Urinary bladder (tissue), 4 donors: Measurements from ENCODE around the gene UTS2R. TPM values are rescaled to one million over a fixed set of nuclear protein-coding genes. Genes with fewer than 3 reads are reported as not detected.

Source experiments
- DNase-seq: peaks from one replicate; pipeline ENCODE4 v3.0.0-alpha.2; 2015; ENCODE audit errors: extremely low spot score
- H3K27ac ChIP-seq: one replicate; pipeline ENCODE4 v1.5.1; 2013; ENCODE audit warnings: low read depth, mild to moderate bottlenecking, moderate library complexity
- H3K36me3 ChIP-seq: one replicate; pipeline ENCODE4 v1.6.1; 2013; ENCODE audit warnings: mild to moderate bottlenecking, moderate library complexity; ENCODE audit not compliant: insufficient read depth
- H3K4me1 ChIP-seq: one replicate; pipeline ENCODE4 v1.6.1; 2013; ENCODE audit warnings: mild to moderate bottlenecking, moderate library complexity; ENCODE audit not compliant: insufficient read depth
- H3K4me3 ChIP-seq: one replicate; pipeline ENCODE4 v1.5.1; 2013; ENCODE audit warnings: low read depth, low read length
- WGBS: extraction: QIAGEN DNeasy Blood & Tissue Kit; methylation state at CpG from one replicate; pipeline ENCODE4 v1.1.7; 2013; 5-methylcytosine and 5-hydroxymethylcytosine counted together
- polyA plus RNA-seq: library from polyadenylated mRNA; stranded (reverse); fragments of 200-250 nt; gene quantifications from one replicate; pipeline ENCODE4 v1.2.3, GENCODE V29; 2013
- total RNA-seq: library from RNA; depleted of rRNA; stranded (reverse); fragments of >200 nt; gene quantifications from one replicate; pipeline ENCODE4 v1.2.3, GENCODE V29; 2014
- donor health status: healthy with polysubstance abuse.
- donor health status: healthy.

Gene UTS2R
- total and polyA plus RNA-seq, 2 donors = not detected

DNA sequence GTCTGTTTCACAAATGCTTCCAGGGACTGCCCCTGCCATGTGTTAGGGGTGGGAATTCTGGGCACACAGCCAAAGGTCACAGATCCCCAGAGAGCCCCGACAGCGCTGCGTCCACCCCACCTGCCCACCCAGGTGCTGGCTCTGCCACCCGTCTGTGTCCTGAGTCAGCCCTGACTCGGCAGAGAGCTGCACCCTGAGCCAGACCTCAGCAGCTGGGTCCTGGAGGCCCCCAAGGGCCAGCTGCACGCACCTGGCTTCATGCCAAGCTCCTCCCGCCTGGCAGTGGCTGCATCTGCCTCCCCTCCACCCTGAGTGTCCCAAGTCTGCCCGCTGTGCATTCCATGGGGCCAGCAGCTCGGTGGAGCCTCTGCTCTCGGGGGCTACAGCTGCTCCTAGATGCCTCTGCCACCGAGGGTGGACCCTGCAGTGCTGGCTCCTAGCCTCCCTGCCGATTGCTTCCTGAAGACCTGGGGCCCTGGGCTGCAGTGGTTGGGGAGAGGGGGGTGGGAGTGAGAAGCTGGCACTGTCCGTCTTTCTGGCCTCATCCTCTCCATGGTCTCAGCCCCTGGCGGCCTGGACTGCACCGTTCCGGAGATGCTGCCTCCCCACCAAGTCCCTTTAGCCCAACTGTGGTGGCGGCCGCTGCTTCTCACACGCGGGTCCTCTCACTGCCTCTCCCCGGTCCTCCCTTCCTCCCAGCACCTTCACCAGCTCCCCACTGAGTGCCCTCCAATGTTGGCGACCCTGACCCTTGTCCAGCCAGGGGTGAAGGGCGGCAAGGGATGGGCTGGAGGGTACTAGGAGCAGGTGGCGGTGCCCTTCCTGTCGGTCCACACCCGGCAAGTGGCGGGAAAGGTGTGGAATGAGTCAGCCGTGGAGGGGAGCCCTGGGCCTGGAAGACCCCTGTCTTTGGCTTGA is 41.0 kb upstream of the UTS2R start:
- DNase-seq = no peak
- no peak overlapping the region for H3K4me3 ChIP-seq
- 42% methylated on average over 28 of the region's 28 CpGs for WGBS

GRCh38 chr17:82331345-82331939 is 40.1 kb upstream of the UTS2R start:
- Histone ChIP-seq H3K36me3 (no peaks in the 10 kb centered on the region), H3K4me3 (no peak overlapping the region), H3K4me1 (no peaks in the 10 kb centered on the region), H3K27ac (no peak overlapping the region)
- 93% methylated on average over 25 of the region's 25 CpGs for WGBS
- no peak for DNase-seq

More for the DNA sequence above, 41.0 kb upstream of the UTS2R start:
- no peak overlapping the region for H3K27ac ChIP-seq
- no peaks in the 10 kb centered on the region for H3K4me1 ChIP-seq
- H3K36me3 ChIP-seq = no peaks in the 10 kb centered on the region

DNA sequence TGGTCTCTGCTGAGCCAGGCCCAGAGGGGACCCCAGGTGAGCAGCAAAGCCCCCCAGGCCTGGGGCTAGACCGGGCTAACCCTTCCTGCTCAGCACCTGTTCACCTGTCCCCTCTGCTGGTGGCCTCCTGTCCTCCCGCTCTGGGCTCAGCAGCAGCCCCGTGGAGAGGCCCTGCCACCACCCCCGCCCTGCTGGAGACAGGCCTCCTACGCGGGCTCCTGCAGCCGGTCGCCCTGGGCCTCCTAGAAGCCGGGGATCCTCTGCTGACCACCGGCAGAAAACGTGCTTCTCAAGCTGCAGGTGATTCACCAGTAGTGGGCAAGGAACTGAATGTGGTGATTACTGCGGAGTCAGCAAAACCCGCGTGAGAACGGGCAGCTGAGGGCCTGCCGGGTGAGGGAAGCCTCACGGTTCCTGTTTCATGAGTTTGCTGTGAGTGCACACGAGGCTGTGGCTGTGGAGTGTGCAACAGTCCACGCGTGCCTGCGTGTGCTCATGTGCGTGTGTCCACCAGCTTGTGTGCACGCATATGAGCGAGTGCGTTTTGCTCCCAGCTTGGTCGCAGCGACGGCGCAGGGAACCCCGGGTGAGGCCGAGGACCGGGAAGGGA is 38.8 kb upstream of the UTS2R start:
- no peak overlapping the region for H3K27ac ChIP-seq
- 15% methylated on average over 32 of the region's 32 CpGs for WGBS
- no peaks in the 10 kb centered on the region for H3K4me1 ChIP-seq
- no peaks in the 10 kb centered on the region for H3K36me3 ChIP-seq
- H3K4me3 ChIP-seq = peak overlapping the region; percentile 65
- no peak for DNase-seq

DNA sequence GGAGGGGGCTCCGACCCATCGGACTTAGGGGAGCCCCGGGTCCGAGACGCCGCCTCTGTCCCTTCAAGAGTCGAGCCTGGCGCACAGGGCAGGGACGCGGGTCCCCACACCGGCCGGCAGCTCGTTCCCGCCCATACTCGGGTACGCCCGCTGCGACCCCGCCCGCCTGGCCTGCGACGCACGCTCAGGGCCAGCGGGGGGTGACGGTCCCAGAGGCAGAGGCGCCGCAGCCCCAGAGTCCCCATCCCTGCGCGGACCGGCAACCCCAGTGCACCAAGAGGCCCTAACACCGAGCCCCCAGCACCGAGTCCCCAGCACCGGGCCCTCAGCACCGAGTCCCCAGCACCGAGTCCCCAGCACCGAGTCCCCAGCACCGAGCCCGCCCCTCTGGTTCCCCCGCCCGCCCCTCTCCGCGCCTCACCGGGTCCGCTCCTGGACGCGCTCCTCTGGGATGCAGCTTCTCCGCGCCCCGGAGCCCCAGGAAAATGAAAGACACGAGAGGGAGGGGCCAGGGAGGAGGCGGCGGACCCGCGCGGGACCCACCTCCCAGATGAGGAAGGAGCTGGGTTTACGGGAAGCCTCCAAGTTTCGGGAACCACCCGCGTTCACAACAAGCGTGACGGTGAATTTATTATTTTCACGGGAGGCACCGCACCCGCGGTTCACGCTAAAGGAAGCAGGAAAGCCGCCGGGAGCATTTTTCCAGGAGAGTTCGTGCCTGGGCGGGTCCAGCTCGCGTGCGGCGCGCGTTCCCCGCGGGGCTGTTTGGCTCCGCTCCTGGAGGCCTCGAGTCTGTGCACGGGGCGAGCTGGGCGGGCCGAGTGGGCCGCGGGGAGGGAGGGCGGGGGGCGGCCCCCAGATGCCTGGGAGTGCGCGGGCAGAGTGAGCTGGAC is 38.0 kb upstream of the UTS2R start, which contains the start of gene SECTM1:
Gene SECTM1, minus strand, starts transcription at position 488 of the 893 bp plus-strand sequence. CDS start 6,526 bp downstream, outside the sequence.
- Histone ChIP-seq H3K27ac (peak within 1 kb of the TSS; percentile 54), H3K36me3 (no peaks in the 10 kb centered on the region), H3K4me1 (no peaks in the 10 kb centered on the region), H3K4me3 (peak within 1 kb of the TSS; percentile 65)
- DNase-seq = no peak
- 2% methylated on average over 90 of the region's 90 CpGs for WGBS

DNA sequence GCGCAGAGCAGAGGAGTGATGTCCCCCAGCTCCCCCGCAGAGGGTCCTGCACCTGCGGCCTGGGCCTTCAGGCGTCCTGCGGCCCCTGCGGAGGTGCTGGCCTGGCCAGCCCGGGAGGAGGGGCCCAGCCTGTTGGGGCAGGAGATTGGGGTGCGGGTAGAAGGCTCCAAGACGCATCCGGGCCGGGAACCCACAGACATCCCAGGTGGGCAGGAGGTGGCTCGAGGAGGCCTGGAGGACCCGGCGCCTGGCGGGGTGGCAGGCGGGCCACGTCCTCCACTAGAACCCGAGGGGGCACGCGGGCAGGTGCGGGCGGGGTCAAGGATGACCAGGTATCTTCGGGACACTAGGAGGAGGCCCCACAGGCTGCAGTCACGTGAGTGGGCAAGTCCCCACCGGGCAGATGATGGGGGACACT is 37.4 kb upstream of the UTS2R start:
- Histone ChIP-seq H3K27ac (no peak overlapping the region), H3K36me3 (no peaks in the 10 kb centered on the region), H3K4me1 (no peaks in the 10 kb centered on the region), H3K4me3 (peak overlapping the region; percentile 65)
- no peak for DNase-seq
- 65% methylated on average over 25 of the region's 25 CpGs for WGBS

- no peak for DNase-seq
- Histone ChIP-seq H3K27ac (peak overlapping the region; percentile 11), H3K4me1 (no peaks in the 10 kb centered on the region), H3K4me3 (peak overlapping the region; percentile 34), H3K36me3 (no peaks in the 10 kb centered on the region)
- 39% methylated on average over 16 of the region's 16 CpGs for WGBS
Observed at GRCh38 chr17:82334622-82335394, 36.8 kb upstream of the UTS2R start.

GRCh38 chr17:82338858-82339633 is 32.5 kb upstream of the UTS2R start:
- Histone ChIP-seq H3K4me3 (peak overlapping the region; percentile 4), H3K27ac (no peak overlapping the region), H3K4me1 (no peaks in the 10 kb centered on the region), H3K36me3 (no peaks in the 10 kb centered on the region)
- peak; percentile 77 for DNase-seq
- 10% methylated on average over 29 of the region's 29 CpGs for WGBS

DNA sequence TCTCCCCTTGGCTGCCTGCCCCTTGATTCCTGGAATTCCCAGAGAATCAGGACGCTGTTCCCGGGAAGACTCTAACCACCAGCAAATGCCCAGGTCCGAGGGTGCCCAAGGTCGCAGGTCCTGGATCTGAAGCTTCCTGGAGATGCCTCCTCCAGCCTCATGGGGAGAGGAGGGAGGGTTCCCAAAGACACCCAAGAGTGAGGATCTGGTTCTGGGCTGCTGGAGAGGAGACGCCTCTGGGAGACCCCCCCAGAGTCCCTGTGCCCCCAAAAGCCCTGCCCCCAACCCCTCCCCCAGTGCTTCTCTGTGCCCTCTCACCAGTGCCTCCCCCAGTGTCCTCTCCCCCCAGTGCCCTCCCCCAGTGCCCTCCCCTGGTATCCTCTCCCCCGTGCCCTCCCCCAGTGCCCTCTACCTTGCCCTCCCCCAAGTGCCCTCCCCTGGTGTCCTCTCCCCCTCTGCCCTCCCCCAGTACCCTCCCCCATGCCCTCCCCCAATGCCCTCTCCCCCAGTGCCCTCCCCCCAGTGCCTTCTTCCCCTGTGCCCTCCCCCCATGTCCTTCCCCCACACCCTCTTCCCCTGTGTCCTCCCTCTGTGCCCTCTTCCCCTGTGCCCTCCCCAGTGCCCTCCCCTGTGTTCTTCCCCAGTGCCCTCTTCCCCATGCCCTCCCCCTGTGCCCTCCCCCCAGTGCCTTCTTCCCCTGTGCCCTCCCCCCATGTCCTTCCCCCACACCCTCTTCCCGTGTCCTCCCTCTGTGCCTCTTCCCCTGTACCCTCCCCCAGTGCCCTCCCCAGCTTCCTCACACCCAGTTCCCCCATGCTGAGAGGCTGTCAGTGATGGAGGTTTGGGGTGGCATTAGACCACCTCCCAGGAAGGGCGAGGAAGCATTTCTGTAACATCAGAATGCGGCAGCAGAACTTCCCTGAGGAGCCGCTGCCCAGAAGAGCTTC is 31.7 kb upstream of the UTS2R start:
- Histone ChIP-seq H3K36me3 (no peaks in the 10 kb centered on the region), H3K27ac (no peak overlapping the region), H3K4me3 (peak overlapping the region; percentile 4), H3K4me1 (no peaks in the 10 kb centered on the region)
- 53% methylated on average over 10 of the region's 10 CpGs for WGBS
- no peak for DNase-seq

DNA sequence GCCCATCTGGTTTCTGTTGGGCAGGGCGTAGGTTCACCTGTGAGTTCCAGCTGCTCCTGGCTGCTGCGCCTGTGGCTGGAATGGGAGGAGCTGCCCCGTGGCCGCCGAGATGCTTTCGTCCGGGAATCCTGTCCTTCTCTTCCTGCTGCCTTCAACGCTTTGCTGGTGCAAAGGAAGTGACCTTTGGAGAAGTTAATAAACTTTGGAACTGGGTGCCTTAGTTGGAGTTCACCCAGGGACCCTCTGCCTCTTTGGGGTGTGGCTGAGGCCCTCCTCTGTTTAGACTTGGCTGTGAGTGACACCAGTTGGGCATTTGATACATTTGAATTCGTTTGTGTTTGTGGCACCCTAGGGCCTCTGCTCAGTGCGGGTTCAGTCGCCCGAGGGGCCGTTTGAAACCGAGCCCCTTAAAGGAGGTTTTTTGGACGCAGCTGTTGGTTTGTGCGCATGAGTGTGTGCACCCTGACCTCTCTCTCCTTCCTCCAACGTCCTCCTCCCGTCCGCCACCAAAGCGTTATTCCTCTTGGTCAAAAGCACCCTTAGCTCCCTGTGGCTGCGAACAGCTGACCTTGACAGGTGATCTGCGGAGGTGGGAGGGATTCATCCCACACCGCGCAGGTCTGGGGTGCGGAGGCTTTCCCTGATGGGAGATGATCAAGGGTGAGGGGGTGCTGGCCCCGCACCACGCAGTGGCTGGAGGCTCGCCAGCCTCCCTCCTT is 29.0 kb upstream of the UTS2R start:
- H3K27ac ChIP-seq = no peak overlapping the region
- H3K36me3 ChIP-seq = no peaks in the 10 kb centered on the region
- 78% methylated on average over 28 of the region's 28 CpGs for WGBS
- H3K4me1 ChIP-seq = no peaks in the 10 kb centered on the region
- H3K4me3 ChIP-seq = no peak overlapping the region
- no peak for DNase-seq

- no peak for DNase-seq
- 92% methylated on average over 5 of the region's 5 CpGs for WGBS
- H3K36me3 ChIP-seq = no peaks in the 10 kb centered on the region
- H3K27ac ChIP-seq = no peak overlapping the region
- no peak overlapping the region for H3K4me3 ChIP-seq
- no peaks in the 10 kb centered on the region for H3K4me1 ChIP-seq
Observed at GRCh38 chr17:82343560-82343959, 28.0 kb upstream of the UTS2R start.
